ENCODE measurements around the gene S100A2. TPM values are rescaled to one million over a fixed set of nuclear protein-coding genes. Genes with fewer than 3 reads are reported as not detected.

S100A2 gene
- total and polyA plus RNA-seq, 2 of the 13 experiments (the other 11 are each of a cell fraction or from before 2014, with no cell fraction given): 1.2 TPM

- CTCF ChIA-PET (ENCODE audit: low intra/inter-chr PET ratio, low total read pairs): no interaction called here
- in situ Hi-C loops (cut with HindIII; ENCODE audit: extremely low pct_ligation_motif_present, low pct_unique_long_range_greater_than_20kb): no loop called here
- no peak for ATAC-seq
- TF ChIP-seq RBM22 (optimal IDR thresholded peaks at IDR 0.05; ENCODE audit: low read length): no peak
- no peak for TF ChIP-seq NPAS2 (CRISPR knock-in tag; IDR thresholded peaks at IDR 0.05; ENCODE audit: borderline replicate concordance)
- TF ChIP-seq, protein P1, sequence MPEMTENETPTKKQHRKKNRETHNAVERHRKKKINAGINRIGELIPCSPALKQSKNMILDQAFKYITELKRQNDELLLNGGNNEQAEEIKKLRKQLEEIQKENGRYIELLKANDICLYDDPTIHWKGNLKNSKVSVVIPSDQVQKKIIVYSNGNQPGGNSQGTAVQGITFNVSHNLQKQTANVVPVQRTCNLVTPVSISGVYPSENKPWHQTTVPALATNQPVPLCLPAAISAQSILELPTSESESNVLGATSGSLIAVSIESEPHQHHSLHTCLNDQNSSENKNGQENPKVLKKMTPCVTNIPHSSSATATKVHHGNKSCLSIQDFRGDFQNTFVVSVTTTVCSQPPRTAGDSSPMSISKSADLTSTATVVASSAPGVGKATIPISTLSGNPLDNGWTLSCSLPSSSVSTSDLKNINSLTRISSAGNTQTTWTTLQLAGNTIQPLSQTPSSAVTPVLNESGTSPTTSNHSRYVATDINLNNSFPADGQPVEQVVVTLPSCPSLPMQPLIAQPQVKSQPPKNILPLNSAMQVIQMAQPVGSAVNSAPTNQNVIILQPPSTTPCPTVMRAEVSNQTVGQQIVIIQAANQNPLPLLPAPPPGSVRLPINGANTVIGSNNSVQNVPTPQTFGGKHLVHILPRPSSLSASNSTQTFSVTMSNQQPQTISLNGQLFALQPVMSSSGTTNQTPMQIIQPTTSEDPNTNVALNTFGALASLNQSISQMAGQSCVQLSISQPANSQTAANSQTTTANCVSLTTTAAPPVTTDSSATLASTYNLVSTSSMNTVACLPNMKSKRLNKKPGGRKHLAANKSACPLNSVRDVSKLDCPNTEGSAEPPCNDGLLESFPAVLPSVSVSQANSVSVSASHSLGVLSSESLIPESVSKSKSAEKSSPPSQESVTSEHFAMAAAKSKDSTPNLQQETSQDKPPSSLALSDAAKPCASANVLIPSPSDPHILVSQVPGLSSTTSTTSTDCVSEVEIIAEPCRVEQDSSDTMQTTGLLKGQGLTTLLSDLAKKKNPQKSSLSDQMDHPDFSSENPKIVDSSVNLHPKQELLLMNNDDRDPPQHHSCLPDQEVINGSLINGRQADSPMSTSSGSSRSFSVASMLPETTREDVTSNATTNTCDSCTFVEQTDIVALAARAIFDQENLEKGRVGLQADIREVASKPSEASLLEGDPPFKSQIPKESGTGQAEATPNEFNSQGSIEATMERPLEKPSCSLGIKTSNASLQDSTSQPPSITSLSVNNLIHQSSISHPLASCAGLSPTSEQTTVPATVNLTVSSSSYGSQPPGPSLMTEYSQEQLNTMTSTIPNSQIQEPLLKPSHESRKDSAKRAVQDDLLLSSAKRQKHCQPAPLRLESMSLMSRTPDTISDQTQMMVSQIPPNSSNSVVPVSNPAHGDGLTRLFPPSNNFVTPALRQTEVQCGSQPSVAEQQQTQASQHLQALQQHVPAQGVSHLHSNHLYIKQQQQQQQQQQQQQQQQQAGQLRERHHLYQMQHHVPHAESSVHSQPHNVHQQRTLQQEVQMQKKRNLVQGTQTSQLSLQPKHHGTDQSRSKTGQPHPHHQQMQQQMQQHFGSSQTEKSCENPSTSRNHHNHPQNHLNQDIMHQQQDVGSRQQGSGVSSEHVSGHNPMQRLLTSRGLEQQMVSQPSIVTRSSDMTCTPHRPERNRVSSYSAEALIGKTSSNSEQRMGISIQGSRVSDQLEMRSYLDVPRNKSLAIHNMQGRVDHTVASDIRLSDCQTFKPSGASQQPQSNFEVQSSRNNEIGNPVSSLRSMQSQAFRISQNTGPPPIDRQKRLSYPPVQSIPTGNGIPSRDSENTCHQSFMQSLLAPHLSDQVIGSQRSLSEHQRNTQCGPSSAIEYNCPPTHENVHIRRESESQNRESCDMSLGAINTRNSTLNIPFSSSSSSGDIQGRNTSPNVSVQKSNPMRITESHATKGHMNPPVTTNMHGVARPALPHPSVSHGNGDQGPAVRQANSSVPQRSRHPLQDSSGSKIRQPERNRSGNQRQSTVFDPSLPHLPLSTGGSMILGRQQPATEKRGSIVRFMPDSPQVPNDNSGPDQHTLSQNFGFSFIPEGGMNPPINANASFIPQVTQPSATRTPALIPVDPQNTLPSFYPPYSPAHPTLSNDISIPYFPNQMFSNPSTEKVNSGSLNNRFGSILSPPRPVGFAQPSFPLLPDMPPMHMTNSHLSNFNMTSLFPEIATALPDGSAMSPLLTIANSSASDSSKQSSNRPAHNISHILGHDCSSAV (CRISPR knock-in tag; IDR thresholded peaks at IDR 0.05; ENCODE audit: borderline replicate concordance): no peak
- TF ChIP-seq MXD4 (CRISPR knock-in tag; IDR thresholded peaks at IDR 0.05): no peak
- TF ChIP-seq ZNF3 (CRISPR knock-in tag; IDR thresholded peaks at IDR 0.05): no peak
- TF ChIP-seq ZBTB8A (CRISPR knock-in tag; IDR thresholded peaks at IDR 0.05; ENCODE audit: borderline replicate concordance, low read depth): no peak
- TF ChIP-seq, protein P2, sequence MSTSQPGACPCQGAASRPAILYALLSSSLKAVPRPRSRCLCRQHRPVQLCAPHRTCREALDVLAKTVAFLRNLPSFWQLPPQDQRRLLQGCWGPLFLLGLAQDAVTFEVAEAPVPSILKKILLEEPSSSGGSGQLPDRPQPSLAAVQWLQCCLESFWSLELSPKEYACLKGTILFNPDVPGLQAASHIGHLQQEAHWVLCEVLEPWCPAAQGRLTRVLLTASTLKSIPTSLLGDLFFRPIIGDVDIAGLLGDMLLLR (CRISPR knock-in tag; IDR thresholded peaks at IDR 0.05): no peak
- TF ChIP-seq, protein P3, sequence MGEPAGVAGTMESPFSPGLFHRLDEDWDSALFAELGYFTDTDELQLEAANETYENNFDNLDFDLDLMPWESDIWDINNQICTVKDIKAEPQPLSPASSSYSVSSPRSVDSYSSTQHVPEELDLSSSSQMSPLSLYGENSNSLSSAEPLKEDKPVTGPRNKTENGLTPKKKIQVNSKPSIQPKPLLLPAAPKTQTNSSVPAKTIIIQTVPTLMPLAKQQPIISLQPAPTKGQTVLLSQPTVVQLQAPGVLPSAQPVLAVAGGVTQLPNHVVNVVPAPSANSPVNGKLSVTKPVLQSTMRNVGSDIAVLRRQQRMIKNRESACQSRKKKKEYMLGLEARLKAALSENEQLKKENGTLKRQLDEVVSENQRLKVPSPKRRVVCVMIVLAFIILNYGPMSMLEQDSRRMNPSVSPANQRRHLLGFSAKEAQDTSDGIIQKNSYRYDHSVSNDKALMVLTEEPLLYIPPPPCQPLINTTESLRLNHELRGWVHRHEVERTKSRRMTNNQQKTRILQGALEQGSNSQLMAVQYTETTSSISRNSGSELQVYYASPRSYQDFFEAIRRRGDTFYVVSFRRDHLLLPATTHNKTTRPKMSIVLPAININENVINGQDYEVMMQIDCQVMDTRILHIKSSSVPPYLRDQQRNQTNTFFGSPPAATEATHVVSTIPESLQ (CRISPR knock-in tag; conservative IDR thresholded peaks at IDR 0.05): no peak
- TF ChIP-seq CBX1 (IDR thresholded peaks at IDR 0.05; ENCODE audit: low read depth): no peak
- TF ChIP-seq ESRRA (CRISPR knock-in tag; IDR thresholded peaks at IDR 0.05; ENCODE audit: low read depth): no peak
- TF ChIP-seq IRX3 (CRISPR knock-in tag; IDR thresholded peaks at IDR 0.05; ENCODE audit: borderline replicate concordance, low read depth): no peak
Measured at GRCh38 chr1:153563991-153564390, 1.7 kb downstream of the S100A2 start.

More at GRCh38 chr1:153563991-153564390, 1.7 kb downstream of the S100A2 start:
- Histone ChIP-seq H3K27ac (ENCODE audit: extremely low read length, insufficient read depth, low read length) (no peak overlapping the region), H2AFZ (ENCODE audit: low read length) (no peak overlapping the region), H3K4me3 (replicated peaks in 1 of 3; ENCODE audit: insufficient read depth in 1 of 3, low read depth in 2 of 3, low read length in 3 of 3) (no peak overlapping the region), H3K36me3 (replicated peaks in 1 of 2; ENCODE audit: control insufficient read depth in 1 of 2, insufficient read depth in 2 of 2, low read length in 2 of 2) (no peaks in the 10 kb centered on the region), H3K27me3 (ENCODE audit: control insufficient read depth in 1 of 2, insufficient read depth in 2 of 2, low read length in 2 of 2) (no peaks in the 10 kb centered on the region), H4K20me1 (ENCODE audit: insufficient read depth, low read length) (no peaks in the 10 kb centered on the region), H3K4me1 (ENCODE audit: insufficient read depth, low read length) (peaks cover 38% of the 10 kb centered on the region), H3K9ac (ENCODE audit: insufficient read depth, low read depth, low read length) (no peak overlapping the region), H3K79me2 (ENCODE audit: insufficient read depth, low read length) (no peaks in the 10 kb centered on the region), H3K4me2 (ENCODE audit: low read depth, low read length) (no peak overlapping the region), H3K9me3 (ENCODE audit: low read length) (no peaks in the 10 kb centered on the region)
- POLR2A ChIA-PET: interaction anchor here (1.8 to 3.1 kb wide), 2 partner anchors 11 to 30 kb away, joined by 4 to 49 read pairs; partner anchors contain the start of gene S100A6
- 94% methylated on average over 3 of the region's 7 CpGs for WGBS (ENCODE audit: low lambda C conversion rate)
- DNase-seq (ENCODE audit: low spot score) (no peak), FAIRE-seq (no peak)
- BruUV-seq (replicated peaks): no TSS peak
- intact Hi-C loops (cut with micrococcal nuclease; ENCODE audit: unreplicated experiment): no loop called here

All from HepG2 (cell line).